Smooth muscle cell (in vitro differentiated cells): ENCODE results near the gene HP1BP3. TPM values are rescaled to one million over a fixed set of nuclear protein-coding genes. Genes with fewer than 3 reads are reported as not detected.

Experiments used
- DNase-seq: peaks from one replicate; lab custom pipeline; 2025; ENCODE audit not compliant: unreplicated experiment; lab: John Stamatoyannopoulos, UW
- H2AFZ ChIP-seq: fragments of 200-600 bp; sonication (generic); 2 replicates; pipeline ENCODE4 v1.6.0; 2016; ENCODE audit warnings: antibody characterized with exemption, low read depth, mild to moderate bottlenecking
- H3F3A ChIP-seq: fragments of 200-600 bp; sonication (generic); 2 replicates; pipeline ENCODE4 v1.6.0; 2017; ENCODE audit warnings: antibody characterized with exemption, low read depth
- H3K27ac ChIP-seq: fragments of 200-600 bp; sonication (generic); 2 replicates; pipeline ENCODE4 v1.5.1; 2016; ENCODE audit warnings: low read depth, mild to moderate bottlenecking
- H3K27me3 ChIP-seq: fragments of 200-600 bp; sonication (generic); 2 replicates; pipeline ENCODE4 v1.6.1; 2016; ENCODE audit warnings: low read depth, mild to moderate bottlenecking
- H3K36me3 ChIP-seq: fragments of 200-600 bp; sonication (generic); 2 replicates; pipeline ENCODE4 v1.5.1; 2016; ENCODE audit warnings: low read depth
- H3K4me1 ChIP-seq: fragments of 200-600 bp; sonication (generic); 2 replicates; pipeline ENCODE4 v1.5.1; 2016; ENCODE audit warnings: low read depth
- H3K4me2 ChIP-seq: fragments of 200-600 bp; sonication (generic); 2 replicates; pipeline ENCODE4 v1.6.0; 2016; ENCODE audit warnings: mild to moderate bottlenecking
- H3K4me3 ChIP-seq: fragments of 200-600 bp; sonication (generic); 2 replicates; pipeline ENCODE4 v1.5.1; 2016; ENCODE audit warnings: mild to moderate bottlenecking
- H3K79me2 ChIP-seq: fragments of 200-600 bp; sonication (generic); 2 replicates; pipeline ENCODE4 v1.6.0; 2016; ENCODE audit warnings: low read depth, mild to moderate bottlenecking
- H3K9ac ChIP-seq: fragments of 200-600 bp; sonication (generic); 2 replicates; pipeline ENCODE4 v1.6.0; 2016; ENCODE audit warnings: low read depth
- H3K9me3 ChIP-seq: fragments of 200-600 bp; sonication (generic); replicated peaks from 2 replicates; pipeline ENCODE4 v1.5.1; 2016; ENCODE audit warnings: low read depth
- H4K20me1 ChIP-seq: fragments of 200-600 bp; sonication (generic); 2 replicates; pipeline ENCODE4 v1.6.0; 2016; ENCODE audit warnings: low read depth
- WGBS: methylation state at CpG from one replicate; pipeline ENCODE4 v1.1.7; 2016; ENCODE audit warnings: low lambda C conversion rate; 5-methylcytosine and 5-hydroxymethylcytosine counted together
- polyA plus RNA-seq: library from polyadenylated mRNA; unstranded; fragments of >200 nt; fragmentation: Nextera tagmentation; extraction: Ambion mirVana; gene quantifications from 2 replicates; pipeline ENCODE4 v1.2.1, GENCODE V29; 2016
- total RNA-seq: library from RNA; depleted of rRNA; stranded (reverse); fragments of >200 nt; gene quantifications from 2 replicates; pipeline ENCODE4 v1.2.3, GENCODE V29; 2014
- TF ChIP-seq, protein P1 (sequence below): fragments of 200-600 bp; sonication (generic); IDR thresholded peaks from 2 replicates; pipeline ENCODE4 v1.5.1; 2017; ENCODE audit warnings: borderline replicate concordance, mild to moderate bottlenecking, antibody characterized with exemption; ENCODE audit not compliant: insufficient read depth, poor library complexity, severe bottlenecking

Gene HP1BP3
- total and polyA plus RNA-seq, 2 experiments from 2014 or later: 77.9 to 110 TPM

- no peaks in the 10 kb centered on the region for H3K4me1 ChIP-seq
- H3K9ac ChIP-seq: no peak overlapping the region
- DNase-seq: no peak
- H3K4me3 ChIP-seq: no peak overlapping the region
- TF ChIP-seq, protein P1, sequence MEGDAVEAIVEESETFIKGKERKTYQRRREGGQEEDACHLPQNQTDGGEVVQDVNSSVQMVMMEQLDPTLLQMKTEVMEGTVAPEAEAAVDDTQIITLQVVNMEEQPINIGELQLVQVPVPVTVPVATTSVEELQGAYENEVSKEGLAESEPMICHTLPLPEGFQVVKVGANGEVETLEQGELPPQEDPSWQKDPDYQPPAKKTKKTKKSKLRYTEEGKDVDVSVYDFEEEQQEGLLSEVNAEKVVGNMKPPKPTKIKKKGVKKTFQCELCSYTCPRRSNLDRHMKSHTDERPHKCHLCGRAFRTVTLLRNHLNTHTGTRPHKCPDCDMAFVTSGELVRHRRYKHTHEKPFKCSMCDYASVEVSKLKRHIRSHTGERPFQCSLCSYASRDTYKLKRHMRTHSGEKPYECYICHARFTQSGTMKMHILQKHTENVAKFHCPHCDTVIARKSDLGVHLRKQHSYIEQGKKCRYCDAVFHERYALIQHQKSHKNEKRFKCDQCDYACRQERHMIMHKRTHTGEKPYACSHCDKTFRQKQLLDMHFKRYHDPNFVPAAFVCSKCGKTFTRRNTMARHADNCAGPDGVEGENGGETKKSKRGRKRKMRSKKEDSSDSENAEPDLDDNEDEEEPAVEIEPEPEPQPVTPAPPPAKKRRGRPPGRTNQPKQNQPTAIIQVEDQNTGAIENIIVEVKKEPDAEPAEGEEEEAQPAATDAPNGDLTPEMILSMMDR: no peak
- peaks cover 41% of the 10 kb centered on the region for H4K20me1 ChIP-seq
- H3K9me3 ChIP-seq: no peaks in the 10 kb centered on the region
- H3K4me2 ChIP-seq: no peak overlapping the region
- H3K27me3 ChIP-seq: no peaks in the 10 kb centered on the region
- 66% methylated on average over 3 of the region's 3 CpGs for WGBS
- peaks cover 19% of the 10 kb centered on the region for H3K36me3 ChIP-seq
- peaks cover 18% of the 10 kb centered on the region for H3K79me2 ChIP-seq
- H3F3A ChIP-seq: peaks cover 3% of the 10 kb centered on the region
- H2AFZ ChIP-seq: no peak overlapping the region
- no peak overlapping the region for H3K27ac ChIP-seq
Observed at GRCh38 chr1:20751462-20751990, 35.6 kb downstream of the HP1BP3 start.

DNA sequence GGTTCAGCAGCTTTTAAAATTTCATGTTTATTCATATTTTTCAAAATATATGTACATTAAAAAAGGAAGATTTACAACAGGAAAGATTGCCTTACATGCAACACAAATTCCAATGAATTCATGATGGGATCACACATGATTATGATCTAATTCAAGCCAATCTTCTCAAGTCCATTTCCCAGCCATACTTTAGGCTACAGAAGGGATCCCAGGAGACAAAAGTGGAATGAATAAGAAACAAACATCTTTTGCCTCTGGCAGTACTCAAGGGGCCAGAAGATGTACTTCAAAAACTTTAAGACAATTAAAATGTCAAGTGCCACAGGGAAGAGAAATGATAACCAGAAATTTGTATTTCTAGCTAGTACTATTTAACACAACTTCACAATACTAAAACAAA lies 44.4 kb downstream of the HP1BP3 start:
- Histone ChIP-seq H2AFZ (no peak overlapping the region), H3K4me2 (no peak overlapping the region), H3K36me3 (peaks cover 43% of the 10 kb centered on the region), H3K9ac (no peak overlapping the region), H3K4me3 (no peak overlapping the region), H4K20me1 (peaks cover 10% of the 10 kb centered on the region), H3F3A (peaks cover 18% of the 10 kb centered on the region), H3K27me3 (no peaks in the 10 kb centered on the region), H3K9me3 (no peaks in the 10 kb centered on the region), H3K4me1 (no peaks in the 10 kb centered on the region), H3K27ac (no peak overlapping the region), H3K79me2 (peaks cover 5% of the 10 kb centered on the region)
- TF ChIP-seq, protein P1: no peak
- no peak for DNase-seq

GRCh38 chr1:20740781-20741180 lies 46.3 kb downstream of the HP1BP3 start:
- 91% methylated on average over 2 of the region's 2 CpGs for WGBS

More at GRCh38 chr1:20740781-20741180, 46.3 kb downstream of the HP1BP3 start:
- Histone ChIP-seq H3F3A (peaks cover 18% of the 10 kb centered on the region), H3K4me3 (no peak overlapping the region), H3K36me3 (peaks cover 27% of the 10 kb centered on the region), H3K9ac (no peak overlapping the region), H3K79me2 (peaks cover 5% of the 10 kb centered on the region), H3K27me3 (no peaks in the 10 kb centered on the region), H3K9me3 (no peaks in the 10 kb centered on the region), H3K27ac (no peak overlapping the region), H2AFZ (no peak overlapping the region), H3K4me1 (no peaks in the 10 kb centered on the region), H3K4me2 (no peak overlapping the region), H4K20me1 (peaks cover 10% of the 10 kb centered on the region)
- TF ChIP-seq, protein P1: no peak
- no peak for DNase-seq
